GM18502 (cell line): Measurements from ENCODE around the gene TMEM200B.
"Not testable (repeated sequence)": the region's sequence is repeated elsewhere in the genome, so short reads cannot be mapped to it uniquely, and the experiment has no call there.

Experiments
- ATAC-seq: cut with Tn5 transposase; IDR thresholded peaks from one replicate; pipeline ENCODE4 v1.9.1; 2021; ENCODE audit warnings: mild to moderate bottlenecking; ENCODE audit not compliant: unreplicated experiment, poor library complexity

The TMEM200B gene

GRCh38 chr1:29123887-29124365 lies at the start of gene TMEM200B:
TMEM200B (minus strand) TSS chr1:29123903; CDS start chr1:29121828, 2,075 bp downstream.
- no peak for ATAC-seq

GRCh38 chr1:29172415-29172939 lies 48.8 kb upstream of the TMEM200B start:
- ATAC-seq: no peak

- no peak for ATAC-seq
Observed at GRCh38 chr1:29171521-29171920, 47.8 kb upstream of the TMEM200B start.

- no peak for ATAC-seq
Observed at GRCh38 chr1:29171089-29171488, 47.4 kb upstream of the TMEM200B start.

GRCh38 chr1:29169976-29170375 lies 46.3 kb upstream of the TMEM200B start:
- no peak for ATAC-seq

- ATAC-seq: no peak
Observed at GRCh38 chr1:29167904-29168303, 44.2 kb upstream of the TMEM200B start.

- no peak for ATAC-seq
Observed at GRCh38 chr1:29166291-29166878, 42.7 kb upstream of the TMEM200B start.

GRCh38 chr1:29164588-29164987 lies 40.9 kb upstream of the TMEM200B start:
- no peak for ATAC-seq

GRCh38 chr1:29162476-29163138 lies 38.9 kb upstream of the TMEM200B start:
- ATAC-seq: no peak

- ATAC-seq: no peak
Observed at GRCh38 chr1:29162025-29162424, 38.3 kb upstream of the TMEM200B start.

- no peak for ATAC-seq
Observed at GRCh38 chr1:29159773-29160172, 36.1 kb upstream of the TMEM200B start.

- ATAC-seq: no peak
Observed at GRCh38 chr1:29157269-29157601, 33.5 kb upstream of the TMEM200B start.

GRCh38 chr1:29156543-29157268 lies 33.0 kb upstream of the TMEM200B start:
- no peak for ATAC-seq

GRCh38 chr1:29152046-29152805 lies 28.5 kb upstream of the TMEM200B start:
- no peak for ATAC-seq

GRCh38 chr1:29150346-29150745 lies 26.6 kb upstream of the TMEM200B start:
- not testable (repeated sequence) for ATAC-seq

- no peak for ATAC-seq
Observed at GRCh38 chr1:29148656-29149491, 25.2 kb upstream of the TMEM200B start.

- ATAC-seq: no peak
Observed at GRCh38 chr1:29145739-29146437, 22.2 kb upstream of the TMEM200B start.

- no peak for ATAC-seq
Observed at GRCh38 chr1:29144178-29144577, 20.5 kb upstream of the TMEM200B start.

GRCh38 chr1:29142714-29143113 lies 19.0 kb upstream of the TMEM200B start:
- no peak for ATAC-seq
